Colonic mucosa (tissue), 4 donors: ENCODE data around the gene DALRD3. TPM values are rescaled to one million over a fixed set of nuclear protein-coding genes. Genes with fewer than 3 reads are reported as not detected.

Source experiments
- DNase-seq: peaks from one replicate; pipeline ENCODE4 v3.0.0-alpha.2; 2020
- H3K27ac ChIP-seq: fragments of 200-600 bp; one replicate; pipeline ENCODE4 v1.8.0; 2021
- H3K27me3 ChIP-seq: fragments of 200-600 bp; one replicate; pipeline ENCODE4 v1.8.0; 2021
- H3K36me3 ChIP-seq: fragments of 200-600 bp; one replicate; pipeline ENCODE4 v1.8.0; 2021
- H3K4me1 ChIP-seq: fragments of 200-600 bp; one replicate; pipeline ENCODE4 v1.8.0; 2021; ENCODE audit warnings: mild to moderate bottlenecking
- H3K4me3 ChIP-seq: fragments of 200-600 bp; one replicate; pipeline ENCODE4 v1.8.0; 2021
- H3K9ac ChIP-seq, 2 donors: one replicate each; pipeline ENCODE4 v1.7.0; 2013; ENCODE audit warnings: control low read depth in 2 of 2, low read depth in 2 of 2, low read length in 2 of 2
- H3K9me3 ChIP-seq: fragments of 200-600 bp; one replicate; pipeline ENCODE4 v1.8.0; 2021
- CTCF ChIP-seq: fragments of 200-600 bp; IDR thresholded peaks from one replicate; pipeline ENCODE4 v1.8.0; 2022; ENCODE audit warnings: antibody characterized with exemption, mild to moderate bottlenecking
- intact Hi-C: fragments of 100-400 bp; cut with DNase I; formaldehyde crosslinking; loops from one replicate; pipeline ENCODE4 v1.14.1; 2022
- total RNA-seq, 2 donors: library from RNA; stranded (reverse); fragmentation: NEBNext Ultra II Directional in 1 of 2; extraction: Animal tissue kit (Norgen Biotek cat#: 25700) in 1 of 2; gene quantifications; one replicate each; pipeline ENCODE4 v1.2.1, GENCODE V29; 2021
- donor health status: healthy.
- donor health status: DM: no; HTN: no; CAD: no.
- donor health status: DM: no; HTN: no; CAD: no.

DALRD3 gene
- total RNA-seq, 2 donors from 2014 or later, result 22.0 to 23.5 TPM

DNA sequence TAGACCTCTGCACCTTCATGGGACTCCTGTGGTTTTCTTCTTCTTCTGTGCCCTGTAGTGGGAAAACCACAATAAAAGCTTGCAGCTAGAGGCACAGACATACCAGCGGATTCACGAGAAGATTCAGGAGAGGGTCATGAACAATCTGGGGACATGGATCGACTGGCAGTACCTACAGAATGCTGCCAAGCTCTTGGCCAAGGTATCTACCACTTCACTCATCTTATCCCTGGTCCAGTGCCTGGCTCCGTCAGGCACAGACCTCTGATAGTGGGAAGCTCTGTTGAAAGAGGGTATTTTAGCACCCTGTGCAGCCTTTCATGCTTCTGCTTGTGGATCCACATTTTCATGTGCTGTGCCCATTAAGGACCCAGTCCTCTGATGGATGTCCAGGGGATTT is 38.1 kb downstream of the DALRD3 start:
- H3K27ac ChIP-seq, result no peak overlapping the region
- H3K9ac ChIP-seq, result no peak overlapping the region
- no peaks in the 10 kb centered on the region for H3K4me1 ChIP-seq
- no peaks in the 10 kb centered on the region for H3K27me3 ChIP-seq
- intact Hi-C loops, result loop anchor here (10.0 kb wide), 1 partner anchor 115 kb away; the partner anchor contains the start of gene QRICH1
- no peak for DNase-seq
- no peak overlapping the region for H3K4me3 ChIP-seq
- no peak for TF ChIP-seq CTCF
- H3K9me3 ChIP-seq, result no peaks in the 10 kb centered on the region
- H3K36me3 ChIP-seq, result peaks cover 12% of the 10 kb centered on the region

DNA sequence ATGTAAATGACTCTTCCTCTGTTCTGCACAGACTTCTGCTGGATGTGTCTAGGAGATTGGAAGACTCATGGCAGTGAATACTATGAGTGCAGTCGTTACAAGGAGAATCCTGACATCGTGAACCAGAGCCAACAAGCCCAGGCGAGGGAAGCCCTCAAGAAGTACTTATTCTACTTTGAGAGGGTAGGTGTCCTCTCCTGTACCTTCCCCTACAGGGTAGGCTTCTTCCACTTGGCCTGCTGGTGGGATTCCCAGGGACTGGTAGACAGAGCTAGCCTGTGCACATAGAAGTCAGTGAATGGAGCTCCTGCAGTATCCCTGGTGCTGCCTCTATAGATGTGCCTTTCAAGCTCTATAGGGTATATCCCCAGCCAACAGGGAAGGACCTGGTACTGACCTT is 38.9 kb downstream of the DALRD3 start:
- Histone ChIP-seq H3K36me3 (peaks cover 13% of the 10 kb centered on the region), H3K27me3 (no peaks in the 10 kb centered on the region), H3K4me3 (no peak overlapping the region), H3K9me3 (no peaks in the 10 kb centered on the region), H3K27ac (no peak overlapping the region), H3K4me1 (no peaks in the 10 kb centered on the region), H3K9ac (no peak overlapping the region)
- TF ChIP-seq CTCF, result no peak
- no peak for DNase-seq
- intact Hi-C loops, result no loop called here

- no peak for DNase-seq
- no peaks in the 10 kb centered on the region for H3K4me1 ChIP-seq
- no peak overlapping the region for H3K9ac ChIP-seq
- H3K36me3 ChIP-seq, result peaks cover 22% of the 10 kb centered on the region
- H3K27me3 ChIP-seq, result no peaks in the 10 kb centered on the region
- no peaks in the 10 kb centered on the region for H3K9me3 ChIP-seq
- H3K27ac ChIP-seq, result no peak overlapping the region
- H3K4me3 ChIP-seq, result no peak overlapping the region
- intact Hi-C loops, result no loop called here
- no peak for TF ChIP-seq CTCF
Observed at GRCh38 chr3:48974076-48974864, 44.1 kb downstream of the DALRD3 start.

GRCh38 chr3:48970586-48970985 is 47.8 kb downstream of the DALRD3 start:
- H3K9me3 ChIP-seq, result no peaks in the 10 kb centered on the region
- DNase-seq, result no peak
- no peaks in the 10 kb centered on the region for H3K27me3 ChIP-seq
- peaks cover 4% of the 10 kb centered on the region for H3K4me1 ChIP-seq
- peaks cover 20% of the 10 kb centered on the region for H3K36me3 ChIP-seq
- no peak overlapping the region for H3K4me3 ChIP-seq
- intact Hi-C loops, result no loop called here
- TF ChIP-seq CTCF, result no peak
- no peak overlapping the region for H3K9ac ChIP-seq
- H3K27ac ChIP-seq, result no peak overlapping the region

DNA sequence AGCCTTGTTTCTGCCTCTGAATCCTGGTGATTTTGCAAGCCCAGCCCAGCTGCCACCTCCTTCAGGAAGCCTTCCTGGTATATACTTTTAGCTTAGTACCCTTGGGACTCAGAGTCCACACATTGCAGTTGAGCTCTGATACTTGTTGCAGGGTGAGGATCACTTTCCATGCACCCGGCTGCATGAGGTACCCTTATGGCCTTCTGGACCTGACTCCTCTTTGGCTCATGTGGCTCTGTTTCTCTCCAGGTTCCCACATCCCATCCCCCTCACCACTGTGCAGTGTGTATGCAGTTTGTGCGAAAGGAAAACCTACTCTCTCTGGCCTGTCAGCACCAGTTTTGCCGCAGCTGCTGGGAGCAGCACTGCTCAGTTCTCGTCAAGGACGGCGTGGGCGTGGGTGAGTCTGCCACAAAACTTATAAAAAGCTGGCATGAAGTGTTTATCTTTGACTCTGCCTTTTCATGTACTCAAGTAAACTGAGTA is 51.5 kb downstream of the DALRD3 start:
- intact Hi-C loops, result no loop called here
- TF ChIP-seq CTCF, result no peak
- Histone ChIP-seq H3K4me3 (no peak overlapping the region), H3K27ac (peak overlapping the region; percentile 65), H3K9me3 (no peaks in the 10 kb centered on the region), H3K36me3 (peaks cover 16% of the 10 kb centered on the region), H3K4me1 (peaks cover 4% of the 10 kb centered on the region), H3K9ac (peak overlapping the region in 1 of 2 donors; percentile 51), H3K27me3 (no peaks in the 10 kb centered on the region)
- DNase-seq, result peak; percentile 45
